ENCODE results near the gene METTL21A. TPM values are rescaled to one million over a fixed set of nuclear protein-coding genes. Genes with fewer than 3 reads are reported as not detected.

The METTL21A gene
- total and polyA plus RNA-seq, 2 of the 13 experiments (the other 11 are each of a cell fraction or from before 2014, with no cell fraction given): 42.4 to 61.2 TPM

DNA sequence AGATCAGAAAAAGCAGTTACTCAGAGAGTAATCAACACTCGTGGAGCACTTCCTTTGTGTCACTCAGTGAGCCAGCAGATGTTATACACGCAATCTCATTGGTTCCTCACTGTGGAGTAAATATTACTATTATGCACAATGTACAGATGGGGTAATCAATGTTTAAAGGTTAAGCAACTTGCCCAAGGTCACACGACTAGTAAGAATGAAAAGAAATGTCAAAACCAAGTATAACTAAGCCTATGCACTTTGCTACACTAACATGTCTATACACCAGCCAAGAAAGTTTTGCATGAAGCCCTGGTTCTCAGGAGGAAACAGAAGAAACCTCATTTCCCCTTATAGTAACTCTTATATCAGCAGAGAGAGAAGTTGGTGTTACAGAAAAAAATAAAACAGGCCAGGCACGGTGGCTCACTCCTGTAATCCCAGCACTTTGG is 5.4 kb downstream of the METTL21A start (continued):
- TF ChIP-seq RERE (CRISPR knock-in tag; IDR thresholded peaks at IDR 0.05; ENCODE audit: low read depth) (peak; percentile 30; the same call in 1 of the 2 replicates), SKI (IDR thresholded peaks at IDR 0.05; ENCODE audit: partially characterized antibody) (peak; percentile 36), SMC3 (IDR thresholded peaks at IDR 0.05; ENCODE audit: low read length) (peak; percentile 39; the same call in 1 of the 2 replicates), PITX1 (CRISPR knock-in tag; IDR thresholded peaks at IDR 0.05) (0 out of 2 replicates have a peak, but pooled peaks have one; percentile 32), CREM (IDR thresholded peaks at IDR 0.05) (0 out of 2 replicates have a peak, but pooled peaks have one; percentile 23), CREM (CRISPR knock-in tag; IDR thresholded peaks at IDR 0.05) (no peak), ZNF331 (CRISPR knock-in tag; IDR thresholded peaks at IDR 0.05) (peak; percentile 39; the same call in 1 of the 2 replicates), ZNF317 (CRISPR knock-in tag; IDR thresholded peaks at IDR 0.05) (0 out of 2 replicates have a peak, but pooled peaks have one; percentile 50), FOXO1 (CRISPR knock-in tag; IDR thresholded peaks at IDR 0.05) (peak; percentile 60; the same call in 1 of the 2 replicates), ZNF12 (CRISPR knock-in tag; IDR thresholded peaks at IDR 0.05) (peak; percentile 46; the same call in 1 of the 2 replicates), ZFX (CRISPR knock-in tag; IDR thresholded peaks at IDR 0.05; ENCODE audit: low read depth) (no peak), ZNF124 (CRISPR knock-in tag; IDR thresholded peaks at IDR 0.05) (0 out of 2 replicates have a peak, but pooled peaks have one; percentile 51), HMG20A (CRISPR knock-in tag; IDR thresholded peaks at IDR 0.05; ENCODE audit: borderline replicate concordance) (peak; percentile 83; the same call in 1 of the 2 replicates), GATAD2A (CRISPR knock-in tag; IDR thresholded peaks at IDR 0.05) (peak; percentile 96), TBX3 (IDR thresholded peaks at IDR 0.05; ENCODE audit: borderline replicate concordance) (0 out of 2 replicates have a peak, but pooled peaks have one; percentile 26), TARDBP (CRISPR knock-in tag; IDR thresholded peaks at IDR 0.05) (peak; percentile 60; the same call in 1 of the 2 replicates), MED13 (CRISPR knock-in tag; IDR thresholded peaks at IDR 0.05) (no peak), ARHGAP35 (CRISPR knock-in tag; IDR thresholded peaks at IDR 0.05; ENCODE audit: borderline replicate concordance) (no peak), GABPA (IDR thresholded peaks at IDR 0.05; ENCODE audit: low read depth, low read length) (no peak), GABPA (CRISPR knock-in tag; IDR thresholded peaks at IDR 0.05; ENCODE audit: low read depth) (peak; percentile 58), NFYB (CRISPR knock-in tag; IDR thresholded peaks at IDR 0.05) (peak; percentile 61), ZNF414 (CRISPR knock-in tag; IDR thresholded peaks at IDR 0.05) (peak; percentile 68; the same call in 1 of the 2 replicates)
- TF ChIP-seq, protein P1, sequence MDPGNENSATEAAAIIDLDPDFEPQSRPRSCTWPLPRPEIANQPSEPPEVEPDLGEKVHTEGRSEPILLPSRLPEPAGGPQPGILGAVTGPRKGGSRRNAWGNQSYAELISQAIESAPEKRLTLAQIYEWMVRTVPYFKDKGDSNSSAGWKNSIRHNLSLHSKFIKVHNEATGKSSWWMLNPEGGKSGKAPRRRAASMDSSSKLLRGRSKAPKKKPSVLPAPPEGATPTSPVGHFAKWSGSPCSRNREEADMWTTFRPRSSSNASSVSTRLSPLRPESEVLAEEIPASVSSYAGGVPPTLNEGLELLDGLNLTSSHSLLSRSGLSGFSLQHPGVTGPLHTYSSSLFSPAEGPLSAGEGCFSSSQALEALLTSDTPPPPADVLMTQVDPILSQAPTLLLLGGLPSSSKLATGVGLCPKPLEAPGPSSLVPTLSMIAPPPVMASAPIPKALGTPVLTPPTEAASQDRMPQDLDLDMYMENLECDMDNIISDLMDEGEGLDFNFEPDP (CRISPR knock-in tag; conservative IDR thresholded peaks at IDR 0.05): 0 out of 2 replicates have a peak, but pooled peaks have one; percentile 80
- TF ChIP-seq, protein P2, sequence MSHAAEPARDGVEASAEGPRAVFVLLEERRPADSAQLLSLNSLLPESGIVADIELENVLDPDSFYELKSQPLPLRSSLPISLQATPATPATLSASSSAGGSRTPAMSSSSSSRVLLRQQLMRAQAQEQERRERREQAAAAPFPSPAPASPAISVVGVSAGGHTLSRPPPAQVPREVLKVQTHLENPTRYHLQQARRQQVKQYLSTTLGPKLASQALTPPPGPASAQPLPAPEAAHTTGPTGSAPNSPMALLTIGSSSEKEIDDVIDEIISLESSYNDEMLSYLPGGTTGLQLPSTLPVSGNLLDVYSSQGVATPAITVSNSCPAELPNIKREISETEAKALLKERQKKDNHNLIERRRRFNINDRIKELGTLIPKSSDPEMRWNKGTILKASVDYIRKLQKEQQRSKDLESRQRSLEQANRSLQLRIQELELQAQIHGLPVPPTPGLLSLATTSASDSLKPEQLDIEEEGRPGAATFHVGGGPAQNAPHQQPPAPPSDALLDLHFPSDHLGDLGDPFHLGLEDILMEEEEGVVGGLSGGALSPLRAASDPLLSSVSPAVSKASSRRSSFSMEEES (CRISPR knock-in tag; IDR thresholded peaks at IDR 0.05): peak; percentile 43; the same call in 1 of the 2 replicates

All from HepG2 (cell line).